Inflammatory macrophage treated with lipopolysaccharide for 4 hours (primary cell): ENCODE measurements around the gene IKBKG.
"Not testable (repeated sequence)": the region's sequence is repeated elsewhere in the genome, so short reads cannot be mapped to it uniquely, and the experiment has no call there.

ENCODE experiments used
- DNase-seq: peaks from one replicate; pipeline ENCODE4 v3.0.0-alpha.2; 2020

Gene IKBKG

GRCh38 chrX:154607976-154608375 is 60.6 kb downstream of the IKBKG start:
- not testable (repeated sequence) for DNase-seq

- DNase-seq: not testable (repeated sequence)
Observed at GRCh38 chrX:154608823-154609222, 61.4 kb downstream of the IKBKG start.

- not testable (repeated sequence) for DNase-seq
Observed at GRCh38 chrX:154611146-154611545, 63.7 kb downstream of the IKBKG start.

DNA sequence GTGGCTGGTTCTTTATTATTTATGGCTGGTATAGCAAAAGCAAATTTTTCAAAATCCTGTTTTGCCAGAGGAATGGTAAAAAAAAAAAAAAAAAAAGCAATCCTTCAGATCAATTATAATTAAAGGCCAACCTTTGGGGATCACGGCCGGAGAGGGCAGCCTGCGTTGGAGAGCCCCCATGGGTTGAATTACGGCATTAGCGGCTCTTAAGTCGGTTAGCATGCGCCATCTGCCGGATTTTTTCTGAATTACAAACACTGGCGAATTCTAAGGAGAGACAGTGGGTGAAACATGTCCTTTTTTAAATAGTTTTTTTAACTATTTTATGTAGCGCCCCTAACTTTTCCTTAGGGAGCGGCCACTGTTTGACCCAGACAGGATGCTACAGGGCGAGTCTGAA is 66.2 kb downstream of the IKBKG start:
- DNase-seq: not testable (repeated sequence)
